Aorta (tissue), 5 donors: ENCODE data around the gene DCDC2C. TPM values are rescaled to one million over a fixed set of nuclear protein-coding genes. Genes with fewer than 3 reads are reported as not detected.

Experiments
- ATAC-seq: fragments of 200-7000 bp; cut with Tn5 transposase; one replicate; pipeline ENCODE4 v1.9.1; 2022; ENCODE audit warnings: moderate library complexity; ENCODE audit not compliant: low FRiP score
- DNase-seq, 2 donors: peaks; one replicate each; pipeline ENCODE4 v3.0.0-alpha.2; 2020
- H3K27ac ChIP-seq, 2 donors: one replicate each; pipeline ENCODE4 v1.5.1; 2013; ENCODE audit warnings: low read length in 2 of 2, mild to moderate bottlenecking in 2 of 2, moderate library complexity in 2 of 2, control low read depth in 1 of 2, inconsistent platforms in 1 of 2, low read depth in 1 of 2
- H3K27me3 ChIP-seq, 2 donors: one replicate each; pipeline ENCODE4 v1.6.1; 2013; ENCODE audit warnings: control low read depth in 1 of 2, low read length in 1 of 2, mild to moderate bottlenecking in 1 of 2, moderate library complexity in 1 of 2; ENCODE audit not compliant: insufficient read depth in 2 of 2, control insufficient read depth in 1 of 2
- H3K36me3 ChIP-seq, 2 donors: one replicate each; pipeline ENCODE4 v1.6.1; 2013; ENCODE audit warnings: control low read depth in 1 of 2, low read length in 1 of 2, mild to moderate bottlenecking in 1 of 2; ENCODE audit not compliant: insufficient read depth in 2 of 2, control insufficient read depth in 1 of 2
- H3K4me1 ChIP-seq, 2 donors: one replicate each; pipeline ENCODE4 v1.6.1; 2013; ENCODE audit warnings: low read length in 2 of 2, control low read depth in 1 of 2, mild to moderate bottlenecking in 1 of 2, moderate library complexity in 1 of 2; ENCODE audit not compliant: insufficient read depth in 2 of 2, control insufficient read depth in 1 of 2
- H3K4me3 ChIP-seq, 2 donors: one replicate each; pipeline ENCODE4 v1.5.1; 2013; ENCODE audit warnings: low read length in 2 of 2, control low read depth in 1 of 2, mild to moderate bottlenecking in 1 of 2
- H3K9me3 ChIP-seq: one replicate; pipeline ENCODE4 v1.6.1; 2013; ENCODE audit warnings: mild to moderate bottlenecking, low read length; ENCODE audit not compliant: control insufficient read depth
- WGBS, 2 donors: extraction: QIAGEN DNeasy Blood & Tissue Kit; methylation state at CpG; one replicate each; pipeline ENCODE4 v1.1.7; 2013; 5-methylcytosine and 5-hydroxymethylcytosine counted together
- intact Hi-C, 2 donors: fragments of 100-400 bp; cut with DNase I; formaldehyde crosslinking; loops; one replicate each; pipeline versions ENCODE4 v1.14.2 to v1.15.0; 2022
- polyA plus RNA-seq, 2 donors: library from polyadenylated mRNA; stranded (reverse); fragments of 200-250 nt; gene quantifications; one replicate each; pipeline ENCODE4 v1.2.3, GENCODE V29; 2013
- total RNA-seq, 2 donors: library from RNA; stranded (reverse); fragmentation: NEBNext Ultra II Directional; extraction: Animal tissue kit (Norgen Biotek cat#: 25700); gene quantifications; one replicate each; pipeline ENCODE4 v1.2.1, GENCODE V29; 2021
- donor health status: healthy with polysubstance abuse.
- donor health status: Bipolar disorder and iron deficiency.
- donor health status: DM: no; HTN: no; CAD: no.
- donor health status: DM: no; HTN: no; CAD: no.
- donor health status: DM: yes; HTN: yes; CAD: no.

Gene DCDC2C
- total and polyA plus RNA-seq, 4 donors: 0.27 to 10.7 (median 2.4) TPM; not detected in 1

DNA sequence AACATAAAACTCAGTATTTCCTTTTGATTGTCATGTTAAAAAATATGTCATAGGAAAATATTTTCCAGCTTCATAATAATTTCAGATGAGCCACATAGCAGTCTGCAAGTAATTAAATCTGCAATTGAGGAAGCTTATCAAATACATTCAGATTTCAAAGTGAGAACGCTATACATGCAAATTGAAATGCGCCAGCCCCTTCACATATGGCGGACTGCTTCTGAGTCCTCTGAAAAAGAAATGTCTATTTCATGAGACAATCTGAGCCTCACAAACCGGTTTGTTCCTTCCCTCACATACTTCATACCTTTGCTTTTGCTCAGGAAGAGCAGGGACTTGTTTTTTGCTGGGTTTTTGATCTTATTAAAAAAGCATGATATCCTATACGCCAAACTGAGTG is 2.3 kb upstream of the DCDC2C start:
- H3K27me3 ChIP-seq: no peaks in the 10 kb centered on the region
- intact Hi-C loops: no loop called here
- no peak for DNase-seq
- ATAC-seq: no peak
- H3K27ac ChIP-seq: no peak overlapping the region
- no peaks in the 10 kb centered on the region for H3K4me1 ChIP-seq
- no peak overlapping the region for H3K4me3 ChIP-seq
- no peaks in the 10 kb centered on the region for H3K9me3 ChIP-seq
- H3K36me3 ChIP-seq: no peaks in the 10 kb centered on the region
- WGBS, 2 donors: 91% methylated on average over 5 of the region's 5 CpGs

- WGBS, 2 donors: 13 to 22% methylated on average over 49 to 73 of the region's 73 CpGs
- intact Hi-C loops: no loop called here
- ATAC-seq: no peak
- Histone ChIP-seq H3K36me3 (no peaks in the 10 kb centered on the region), H3K27ac (no peak overlapping the region), H3K4me3 (peak overlapping the region in 1 of 2 donors; percentile 8), H3K4me1 (no peaks in the 10 kb centered on the region), H3K9me3 (no peaks in the 10 kb centered on the region), H3K27me3 (no peaks in the 10 kb centered on the region)
- peak in 1 of 2 donors; percentile 76 for DNase-seq
These were observed 481 bp downstream of the DCDC2C start for GRCh38 chr2:3703757-3704355.

- intact Hi-C loops: no loop called here
- H3K4me3 ChIP-seq: no peak overlapping the region
- H3K27me3 ChIP-seq: no peaks in the 10 kb centered on the region
- no peak for DNase-seq
- WGBS, 2 donors: 14 to 29% methylated on average over 3 to 4 of the region's 6 CpGs
- ATAC-seq: no peak
- no peaks in the 10 kb centered on the region for H3K9me3 ChIP-seq
- no peaks in the 10 kb centered on the region for H3K36me3 ChIP-seq
- H3K4me1 ChIP-seq: no peaks in the 10 kb centered on the region
- H3K27ac ChIP-seq: no peak overlapping the region
These were observed 1.3 kb downstream of the DCDC2C start for GRCh38 chr2:3704692-3705091.

DNA sequence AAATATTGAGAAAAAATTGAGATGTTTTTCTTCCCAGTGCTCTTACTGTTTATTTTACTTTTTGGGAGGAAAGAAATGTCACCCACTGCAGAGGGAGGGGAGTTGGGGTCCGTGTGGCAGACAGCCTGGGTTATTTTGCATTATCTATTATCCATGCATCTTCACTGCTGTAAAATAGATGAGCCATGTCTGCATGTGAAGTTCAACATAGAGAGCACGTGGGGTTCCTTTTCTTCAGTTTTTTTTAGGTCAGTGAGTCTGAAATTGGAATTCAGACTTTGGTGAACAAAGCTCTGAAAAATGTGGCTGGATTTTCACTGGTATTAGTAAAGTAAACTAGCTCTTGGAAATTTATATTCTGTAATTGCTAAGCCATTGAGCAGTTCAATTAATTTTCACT is 2.4 kb downstream of the DCDC2C start:
- ATAC-seq (no peak), DNase-seq (no peak)
- Histone ChIP-seq H3K27me3 (no peaks in the 10 kb centered on the region), H3K36me3 (no peaks in the 10 kb centered on the region), H3K4me3 (no peak overlapping the region), H3K9me3 (no peaks in the 10 kb centered on the region), H3K27ac (no peak overlapping the region), H3K4me1 (no peaks in the 10 kb centered on the region)
- 2 to 4% methylated on average over 2 of the region's 2 CpGs for WGBS, 2 donors
- intact Hi-C loops: no loop called here

DNA sequence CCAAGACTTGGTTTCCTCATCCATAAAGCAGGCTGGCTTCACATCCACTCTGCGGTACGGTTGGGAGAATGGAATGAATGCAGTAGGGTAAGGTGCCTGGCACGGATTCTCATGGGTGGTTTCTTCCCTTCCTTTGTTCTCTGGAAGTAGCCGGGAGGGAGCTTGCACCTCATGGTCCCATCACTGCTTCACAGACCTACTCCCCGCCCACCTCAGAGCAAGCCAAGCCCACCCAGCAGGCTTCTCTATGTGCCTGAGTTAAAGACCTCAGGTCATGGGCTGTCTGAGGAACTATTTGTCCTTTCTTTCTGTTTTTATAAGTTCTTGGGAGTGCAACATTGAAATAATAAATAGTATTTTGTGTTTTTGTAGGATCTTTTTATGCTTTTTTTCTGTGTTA is 3.5 kb downstream of the DCDC2C start:
- H3K4me1 ChIP-seq: no peaks in the 10 kb centered on the region
- ATAC-seq: no peak
- no peaks in the 10 kb centered on the region for H3K36me3 ChIP-seq
- intact Hi-C loops: no loop called here
- no peak overlapping the region for H3K4me3 ChIP-seq
- H3K27me3 ChIP-seq: no peaks in the 10 kb centered on the region
- DNase-seq: no peak
- H3K27ac ChIP-seq: peak overlapping the region in 1 of 2 donors; percentile 78
- no peaks in the 10 kb centered on the region for H3K9me3 ChIP-seq
- WGBS, 2 donors: 36 to 41% methylated on average over 5 of the region's 5 CpGs

DNA sequence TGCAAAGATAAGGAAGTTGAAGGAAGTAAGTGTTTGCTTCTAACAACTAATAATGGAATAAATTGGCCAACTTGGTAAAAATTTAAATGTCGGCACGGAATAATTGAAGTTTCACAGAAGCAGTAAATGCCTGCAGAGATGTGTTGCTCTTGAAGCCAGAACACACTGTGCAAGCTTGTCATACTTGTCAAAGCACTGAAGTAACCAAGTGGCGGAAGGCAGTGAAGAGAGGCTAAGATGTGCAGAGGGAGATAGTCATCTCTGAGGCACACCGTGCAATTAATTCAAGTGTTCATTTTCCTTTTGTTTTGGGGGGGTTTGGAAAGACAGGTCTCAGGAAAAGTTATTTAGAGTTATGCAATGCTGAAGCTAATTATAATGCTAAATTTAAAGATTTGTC is 5.2 kb downstream of the DCDC2C start:
- no peak for DNase-seq
- no peak for ATAC-seq
- intact Hi-C loops: no loop called here
- H3K9me3 ChIP-seq: no peaks in the 10 kb centered on the region
- H3K4me1 ChIP-seq: peaks cover 0 to 1% of the 10 kb centered on the region in 2 donors
- H3K27ac ChIP-seq: no peak overlapping the region
- H3K27me3 ChIP-seq: no peaks in the 10 kb centered on the region
- 55 to 74% methylated on average over 4 of the region's 4 CpGs for WGBS, 2 donors
- H3K36me3 ChIP-seq: no peaks in the 10 kb centered on the region
- H3K4me3 ChIP-seq: no peak overlapping the region

- Histone ChIP-seq H3K4me1 (peaks cover 0 to 1% of the 10 kb centered on the region in 2 donors), H3K4me3 (no peak overlapping the region), H3K27me3 (no peaks in the 10 kb centered on the region), H3K36me3 (no peaks in the 10 kb centered on the region), H3K27ac (no peak overlapping the region), H3K9me3 (no peaks in the 10 kb centered on the region)
- ATAC-seq (no peak), DNase-seq (no peak)
- intact Hi-C loops: no loop called here
- 87 to 90% methylated on average over 6 of the region's 6 CpGs for WGBS, 2 donors
These were observed 5.8 kb downstream of the DCDC2C start for GRCh38 chr2:3709225-3709624.

DNA sequence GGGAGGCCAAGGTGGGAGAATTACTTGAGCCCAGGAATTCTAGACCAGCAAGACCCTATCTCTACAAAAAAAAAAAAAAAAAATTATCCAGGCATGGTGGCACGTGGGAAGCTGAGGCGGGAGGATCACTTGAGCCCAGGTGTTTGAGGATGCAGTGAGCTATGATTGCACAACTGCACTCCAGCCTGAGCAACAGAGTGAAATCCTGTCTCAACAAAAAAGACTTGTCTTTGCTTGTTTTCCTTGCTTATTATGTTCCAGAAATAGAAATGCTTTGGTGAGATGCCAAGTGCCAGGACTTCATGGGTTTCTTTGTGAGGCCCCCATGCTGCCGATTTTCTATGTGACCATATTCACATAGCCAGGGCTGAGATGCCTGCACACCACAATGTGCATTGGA is 9.0 kb downstream of the DCDC2C start:
- Histone ChIP-seq H3K27me3 (no peaks in the 10 kb centered on the region), H3K4me1 (peaks cover 0 to 1% of the 10 kb centered on the region in 2 donors), H3K4me3 (no peak overlapping the region), H3K36me3 (no peaks in the 10 kb centered on the region), H3K27ac (no peak overlapping the region), H3K9me3 (no peaks in the 10 kb centered on the region)
- intact Hi-C loops: no loop called here
- 36 to 42% methylated on average over 3 of the region's 3 CpGs for WGBS, 2 donors
- no peak for ATAC-seq
- DNase-seq: no peak

GRCh38 chr2:3712831-3713503 is 9.6 kb downstream of the DCDC2C start:
- DNase-seq (no peak), ATAC-seq (no peak)
- Histone ChIP-seq H3K9me3 (no peaks in the 10 kb centered on the region), H3K36me3 (no peaks in the 10 kb centered on the region), H3K27me3 (no peaks in the 10 kb centered on the region), H3K4me1 (peaks cover 0 to 1% of the 10 kb centered on the region in 2 donors), H3K4me3 (no peak overlapping the region), H3K27ac (no peak overlapping the region)
- intact Hi-C loops: no loop called here
- WGBS, 2 donors: 36 to 40% methylated on average over 10 of the region's 10 CpGs
